ENCODE results near the gene UBE2J2.
A peak's percentile ranks its signal among the peaks of the same experiment; 100 is the strongest.
"Not testable (repeated sequence)": the region's sequence is repeated elsewhere in the genome, so short reads cannot be mapped to it uniquely, and the experiment has no call there.

UBE2J2 gene

GRCh38 chr1:1273512-1274298 lies at the start of gene UBE2J2:
TSS of gene UBE2J2 (minus strand) at chr1:1273854. CDS start at chr1:1267992, 5,862 bp downstream.
- no peak for DNase-seq (ENCODE audit: low read depth)

- no peak for DNase-seq (ENCODE audit: low read depth)
Observed at GRCh38 chr1:1322952-1323351, 49.3 kb upstream of the UBE2J2 start.

GRCh38 chr1:1322418-1322817 lies 48.8 kb upstream of the UBE2J2 start:
- no peak for DNase-seq (ENCODE audit: low read depth)

GRCh38 chr1:1321477-1321876 lies 47.8 kb upstream of the UBE2J2 start:
- no peak for DNase-seq (ENCODE audit: low read depth)

GRCh38 chr1:1320666-1321448 lies 47.2 kb upstream of the UBE2J2 start:
- DNase-seq (ENCODE audit: low read depth) = no peak

GRCh38 chr1:1319646-1319941 lies 45.9 kb upstream of the UBE2J2 start:
- no peak for DNase-seq (ENCODE audit: low read depth)

GRCh38 chr1:1318777-1319645 lies 45.4 kb upstream of the UBE2J2 start:
- no peak for DNase-seq (ENCODE audit: low read depth)

GRCh38 chr1:1318131-1318652 lies 44.5 kb upstream of the UBE2J2 start:
- DNase-seq (ENCODE audit: low read depth) = peak; percentile 88

- no peak for DNase-seq (ENCODE audit: low read depth)
Observed at GRCh38 chr1:1317420-1317819, 43.8 kb upstream of the UBE2J2 start.

- DNase-seq (ENCODE audit: low read depth) = not testable (repeated sequence)
Observed at GRCh38 chr1:1316199-1316598, 42.5 kb upstream of the UBE2J2 start.

- no peak for DNase-seq (ENCODE audit: low read depth)
Observed at GRCh38 chr1:1315435-1315954, 41.8 kb upstream of the UBE2J2 start.

- DNase-seq (ENCODE audit: low read depth) = no peak
Observed at GRCh38 chr1:1314678-1315335, 41.2 kb upstream of the UBE2J2 start.

- no peak for DNase-seq (ENCODE audit: low read depth)
Observed at GRCh38 chr1:1314237-1314586, 40.6 kb upstream of the UBE2J2 start.

- no peak for DNase-seq (ENCODE audit: low read depth)
Observed at GRCh38 chr1:1313500-1314236, 40.0 kb upstream of the UBE2J2 start.

- DNase-seq (ENCODE audit: low read depth) = no peak
Observed at GRCh38 chr1:1312450-1313314, 39.0 kb upstream of the UBE2J2 start.

- no peak for DNase-seq (ENCODE audit: low read depth)
Observed at GRCh38 chr1:1311107-1312104, 37.8 kb upstream of the UBE2J2 start.

GRCh38 chr1:1310476-1311053 lies 36.9 kb upstream of the UBE2J2 start:
- DNase-seq (ENCODE audit: low read depth) = no peak

- DNase-seq (ENCODE audit: low read depth) = no peak
Observed at GRCh38 chr1:1310109-1310385, 36.4 kb upstream of the UBE2J2 start.

Measured in GM04503 (cell line).